GM18507 (cell line): ENCODE measurements around the gene RNF157.

Source experiments
- DNase-seq: peaks from one replicate; pipeline ENCODE4 v3.0.0; 2011; ENCODE audit warnings: low read depth; ENCODE audit not compliant: insufficient read length; ENCODE audit errors: extremely low spot score
- FAIRE-seq: peaks from 2 replicates; lab custom pipeline; 2011; peaks lifted over from hg19 to GRCh38; lab: Jason Lieb, UNC

The RNF157 gene

DNA sequence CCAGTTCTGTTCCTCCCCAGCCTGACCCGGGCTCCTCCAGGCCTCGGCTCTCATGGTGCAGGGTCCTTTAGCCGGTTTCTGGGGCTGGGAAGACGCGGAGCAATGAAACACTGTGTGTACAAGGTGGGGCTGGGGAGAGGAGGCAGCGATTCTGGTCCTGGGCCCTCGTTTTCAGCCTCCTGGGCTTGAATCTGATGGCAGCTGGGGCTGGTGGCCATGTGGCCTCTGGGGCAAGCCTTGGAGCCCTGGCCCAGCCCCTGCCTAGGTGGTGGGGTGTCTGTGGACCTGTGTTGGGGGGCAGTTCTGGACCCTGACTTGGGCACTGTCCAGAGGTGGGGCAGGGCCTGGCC lies 103.3 kb downstream of the RNF157 start:
- FAIRE-seq (no peak), DNase-seq (no peak)

DNA sequence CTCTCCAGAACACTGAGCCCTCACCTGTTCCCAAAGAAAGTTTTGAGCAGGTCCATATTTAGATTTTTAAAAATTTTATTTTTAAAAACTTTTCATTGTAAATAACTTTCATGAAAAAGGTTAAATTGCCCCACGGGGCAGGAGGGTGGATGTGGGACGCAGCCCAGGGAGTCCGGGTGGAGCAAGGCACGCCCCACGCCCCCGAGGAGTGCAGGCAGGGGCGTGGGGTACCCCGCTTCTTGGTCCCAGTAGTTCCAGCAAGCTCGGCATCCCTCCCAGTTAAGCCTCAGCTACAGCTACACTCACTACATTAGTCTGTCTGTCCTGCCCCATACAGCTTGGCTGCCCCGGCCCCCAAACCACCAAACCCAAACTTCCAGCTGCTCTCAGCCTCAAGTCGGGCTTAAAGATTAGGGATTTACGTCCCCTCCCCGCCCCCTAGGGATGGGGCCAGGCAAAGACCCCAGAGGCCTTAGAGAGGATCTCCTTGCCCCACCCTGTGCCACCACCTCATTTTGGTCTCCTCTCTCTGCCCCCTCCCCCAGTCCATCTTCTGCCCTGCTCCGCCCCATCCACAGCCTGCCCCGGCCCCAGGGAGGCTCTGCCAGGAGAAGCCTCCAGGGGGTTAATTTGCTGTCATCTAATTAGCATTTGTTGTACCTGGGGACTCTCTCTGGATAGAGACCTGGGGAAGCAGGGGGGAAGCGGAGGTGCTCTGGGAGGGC lies 103.9 kb downstream of the RNF157 start:
- no peak for DNase-seq
- no peak for FAIRE-seq

DNA sequence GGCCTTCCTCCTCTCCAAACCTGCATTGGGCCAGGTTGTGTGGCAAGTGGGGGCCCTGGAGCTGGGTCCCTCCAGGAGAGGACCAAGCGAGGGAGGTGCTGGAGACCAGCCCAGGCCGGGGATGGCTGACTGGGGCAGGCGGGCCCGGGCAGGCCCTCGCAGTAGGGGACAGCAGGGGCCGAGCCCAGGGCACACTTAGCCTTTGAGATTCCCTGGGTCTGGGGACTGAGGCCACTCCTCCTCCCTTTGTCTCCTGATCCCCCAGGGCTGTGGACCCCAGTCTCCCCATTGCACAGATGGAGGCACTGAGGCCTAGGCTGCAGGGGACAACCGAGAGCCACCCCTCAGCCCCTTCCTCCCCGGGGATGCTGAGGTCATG lies 104.5 kb downstream of the RNF157 start:
- no peak for FAIRE-seq

DNA sequence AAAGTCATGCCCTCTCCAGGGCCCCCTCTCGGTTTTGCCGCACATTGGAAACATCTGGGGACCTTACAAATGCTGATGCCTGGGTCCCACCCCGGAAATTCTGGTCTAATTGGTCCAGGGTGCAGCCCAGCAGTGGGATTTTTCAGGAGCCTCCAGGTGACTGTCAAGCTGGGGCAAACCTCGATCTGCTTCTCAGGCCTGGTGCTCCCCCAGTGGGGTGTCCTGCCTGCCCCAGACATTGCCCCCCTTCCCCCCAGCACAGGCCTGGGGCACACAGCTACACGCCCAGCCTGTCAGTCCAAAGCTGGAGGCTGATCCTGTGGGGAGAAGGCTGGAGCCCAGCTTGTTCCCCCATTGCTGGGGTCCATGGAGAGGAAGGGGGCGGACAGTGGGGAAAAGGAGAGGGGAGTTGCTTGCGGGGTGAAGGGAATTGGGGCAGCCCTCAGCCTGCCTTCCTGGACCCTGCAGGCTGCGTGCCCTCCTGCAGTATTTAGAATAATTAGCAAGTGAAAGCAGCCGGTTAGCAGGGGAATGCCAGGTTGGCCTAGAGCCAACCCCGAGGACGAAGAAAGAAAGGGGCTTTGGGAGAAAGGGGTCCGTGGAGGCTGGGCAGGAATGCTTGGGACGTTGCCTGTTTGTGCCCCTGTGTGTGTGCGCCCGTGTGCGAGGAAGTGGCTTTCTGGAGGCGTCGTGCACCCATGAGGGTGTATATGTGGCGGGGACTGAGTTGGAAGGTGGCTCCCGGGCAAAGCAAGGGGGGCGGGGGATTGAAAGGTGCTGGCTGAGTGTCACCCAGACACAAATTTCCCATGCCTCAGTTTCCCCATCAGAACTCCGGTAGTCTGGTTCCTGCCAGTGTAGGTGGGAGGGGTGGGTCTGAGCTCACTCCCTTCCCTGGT lies 105.1 kb downstream of the RNF157 start:
- DNase-seq: no peak
- no peak for FAIRE-seq

More for the DNA sequence above, 104.5 kb downstream of the RNF157 start:
- DNase-seq: no peak

DNA sequence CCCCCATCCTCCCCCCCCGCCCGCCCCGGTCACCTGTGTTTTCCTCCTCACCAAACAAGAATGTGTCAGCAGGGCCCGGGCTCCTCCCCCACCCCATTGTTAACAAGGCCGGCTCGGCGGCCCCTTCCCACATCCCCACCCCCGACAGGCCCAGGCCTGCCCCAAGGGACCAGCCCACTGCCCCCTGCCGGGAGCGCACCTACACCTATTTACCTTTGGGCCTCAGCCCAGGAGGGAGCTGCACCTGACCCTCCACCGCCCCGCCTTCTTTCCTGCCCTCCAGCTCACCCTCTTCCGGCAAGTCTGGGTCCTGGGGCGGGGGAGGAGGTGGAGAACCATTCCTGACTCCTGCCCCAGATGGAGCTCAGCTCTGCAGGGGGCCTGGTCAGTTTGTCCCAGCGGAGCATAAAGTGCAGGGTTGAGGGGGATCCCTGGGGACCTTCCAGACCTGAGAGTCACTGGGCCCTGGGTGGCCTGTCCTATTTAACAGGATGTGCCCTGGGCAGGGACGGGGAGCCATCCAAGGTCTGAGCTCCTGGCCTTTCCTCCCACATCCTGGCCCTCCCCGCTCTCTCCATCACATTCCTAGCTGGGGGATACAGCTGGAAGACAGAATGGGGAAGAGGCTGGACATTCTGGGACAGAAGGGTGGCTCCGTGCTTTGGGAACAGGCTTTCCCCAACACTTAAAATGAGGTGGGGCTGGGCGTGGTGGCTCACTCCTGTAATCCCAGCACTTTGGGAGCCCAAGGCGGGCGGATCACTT lies 107.5 kb downstream of the RNF157 start:
- FAIRE-seq: no peak
- no peak for DNase-seq

DNA sequence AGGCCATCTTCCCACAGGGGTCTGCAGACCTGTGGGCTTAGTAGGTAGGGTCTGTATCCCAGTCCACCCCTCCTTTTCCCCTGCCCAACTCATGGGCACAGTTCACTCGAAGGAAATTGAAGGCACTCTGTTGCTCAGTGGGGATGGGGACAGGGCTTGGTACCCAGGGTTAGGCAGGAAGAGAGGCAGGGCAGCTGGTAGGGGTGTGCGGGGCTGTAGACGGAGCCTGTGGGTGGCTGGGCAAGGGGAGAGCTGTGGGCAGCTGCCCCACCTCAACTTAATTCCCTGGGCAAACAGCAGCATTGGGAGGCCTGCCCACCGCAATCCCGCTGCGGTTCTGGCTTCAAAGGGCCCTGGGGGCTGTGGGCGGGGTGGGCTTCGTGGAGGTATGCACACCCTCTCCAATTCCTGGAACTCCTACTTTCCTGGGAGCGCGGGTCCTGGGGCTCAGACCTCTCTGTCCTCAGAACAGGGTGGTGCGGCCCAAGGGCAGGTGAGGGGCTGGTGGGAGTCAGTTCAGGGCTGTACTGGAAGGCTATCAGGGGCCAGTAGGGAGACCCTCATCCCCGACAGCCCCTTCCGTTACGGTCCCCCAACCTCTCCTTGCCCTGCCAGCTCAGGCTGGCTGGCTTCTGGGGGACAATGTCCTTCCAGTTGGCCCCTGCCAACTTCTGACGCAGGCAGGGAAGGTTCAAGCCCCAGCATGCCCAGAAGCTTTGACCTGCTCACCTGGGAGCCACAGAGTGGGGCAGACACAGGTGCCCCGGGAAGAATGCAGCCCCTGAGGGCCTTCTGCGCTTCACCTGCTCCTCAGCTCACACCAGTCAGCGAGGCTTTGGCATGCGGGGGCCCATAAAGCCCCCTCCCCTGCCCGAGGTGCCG lies 108.4 kb downstream of the RNF157 start:
- no peak for DNase-seq
- FAIRE-seq: no peak

DNA sequence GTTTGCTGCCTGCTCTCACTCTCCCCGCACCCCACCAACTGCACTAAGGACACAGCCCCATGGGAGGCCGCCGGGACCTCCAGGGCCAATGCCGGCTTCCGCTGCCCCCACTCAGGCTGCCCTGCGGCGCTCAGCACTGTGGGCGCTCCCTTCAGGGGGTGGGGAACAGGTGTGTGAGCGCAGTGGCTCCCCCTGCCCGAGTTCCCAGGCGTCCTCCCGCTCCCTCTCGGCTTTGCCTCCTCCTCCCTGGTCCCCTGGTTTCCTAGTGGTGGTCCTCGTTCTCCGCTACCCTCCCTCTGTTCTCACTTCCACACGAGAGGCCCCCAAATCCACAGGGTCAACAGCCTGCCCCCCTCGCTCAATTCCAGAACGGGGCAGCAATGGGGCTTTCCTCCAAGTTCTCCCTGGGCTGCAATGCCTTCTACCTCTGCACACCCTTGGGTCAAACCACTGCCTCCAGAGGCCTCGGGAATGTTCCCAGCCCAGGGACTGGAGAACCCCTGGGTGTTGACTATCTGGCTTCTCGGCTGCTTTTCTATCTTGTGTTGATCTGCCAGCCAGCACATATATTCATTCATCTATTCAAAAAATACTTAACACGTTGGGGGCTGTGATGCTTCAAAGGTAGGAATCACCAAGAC lies 109.1 kb downstream of the RNF157 start:
- DNase-seq: no peak
- FAIRE-seq: no peak

DNA sequence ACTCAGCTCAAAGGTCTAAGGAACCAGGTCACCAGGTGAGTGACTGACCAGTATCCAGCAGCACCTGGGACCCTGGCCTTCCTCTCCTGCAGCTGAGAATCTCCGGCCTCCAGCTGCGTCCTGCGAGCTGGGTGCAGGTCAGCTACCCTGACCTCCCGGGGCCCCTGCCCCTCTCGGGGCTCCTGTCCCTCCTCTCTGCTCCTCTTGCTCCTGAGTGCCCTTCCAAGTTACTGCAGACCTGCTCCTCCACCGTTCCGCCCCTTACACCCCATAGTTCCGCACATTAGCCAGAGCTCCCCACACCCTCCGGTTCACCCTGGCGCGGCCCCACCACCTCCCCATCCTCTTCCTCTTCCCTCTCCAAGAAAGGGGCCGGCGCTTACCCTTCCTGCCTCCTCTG lies 109.8 kb downstream of the RNF157 start:
- FAIRE-seq: no peak

DNA sequence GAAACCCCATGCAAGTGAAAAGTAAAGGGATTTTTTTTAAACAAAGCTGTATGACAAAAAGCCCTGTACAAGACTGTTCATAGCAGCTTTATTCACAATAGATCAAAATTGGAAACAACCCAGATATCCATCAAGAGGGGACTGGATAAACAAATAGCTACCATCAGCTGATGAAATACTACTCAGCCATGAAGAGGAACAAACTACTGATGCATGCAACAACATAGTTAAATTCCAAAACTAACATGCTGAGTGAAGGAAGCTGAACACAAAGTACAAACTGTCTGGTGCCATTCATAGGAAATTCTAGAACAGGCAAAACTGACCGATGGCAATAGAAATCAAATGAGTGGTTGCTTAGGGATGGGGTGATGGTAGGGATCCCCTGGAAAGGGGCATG lies 114.4 kb downstream of the RNF157 start:
- FAIRE-seq (no peak), DNase-seq (no peak)

More for the DNA sequence above, 109.8 kb downstream of the RNF157 start:
- DNase-seq: no peak

DNA sequence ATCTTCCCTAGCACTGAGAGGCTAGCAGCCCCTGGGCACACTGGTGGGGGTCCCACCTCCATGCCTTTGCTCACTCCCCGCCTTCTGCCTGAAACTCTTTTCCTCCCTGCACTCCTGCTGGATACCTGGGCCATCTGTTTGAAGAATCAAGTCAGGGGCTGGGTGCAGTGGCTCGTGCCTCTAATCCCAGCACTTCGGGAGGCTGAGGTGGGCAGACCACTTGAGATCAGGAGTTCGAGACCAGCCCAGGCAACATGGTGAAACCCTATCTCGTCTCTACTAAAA lies 115.0 kb downstream of the RNF157 start:
- FAIRE-seq (no peak), DNase-seq (no peak)

DNA sequence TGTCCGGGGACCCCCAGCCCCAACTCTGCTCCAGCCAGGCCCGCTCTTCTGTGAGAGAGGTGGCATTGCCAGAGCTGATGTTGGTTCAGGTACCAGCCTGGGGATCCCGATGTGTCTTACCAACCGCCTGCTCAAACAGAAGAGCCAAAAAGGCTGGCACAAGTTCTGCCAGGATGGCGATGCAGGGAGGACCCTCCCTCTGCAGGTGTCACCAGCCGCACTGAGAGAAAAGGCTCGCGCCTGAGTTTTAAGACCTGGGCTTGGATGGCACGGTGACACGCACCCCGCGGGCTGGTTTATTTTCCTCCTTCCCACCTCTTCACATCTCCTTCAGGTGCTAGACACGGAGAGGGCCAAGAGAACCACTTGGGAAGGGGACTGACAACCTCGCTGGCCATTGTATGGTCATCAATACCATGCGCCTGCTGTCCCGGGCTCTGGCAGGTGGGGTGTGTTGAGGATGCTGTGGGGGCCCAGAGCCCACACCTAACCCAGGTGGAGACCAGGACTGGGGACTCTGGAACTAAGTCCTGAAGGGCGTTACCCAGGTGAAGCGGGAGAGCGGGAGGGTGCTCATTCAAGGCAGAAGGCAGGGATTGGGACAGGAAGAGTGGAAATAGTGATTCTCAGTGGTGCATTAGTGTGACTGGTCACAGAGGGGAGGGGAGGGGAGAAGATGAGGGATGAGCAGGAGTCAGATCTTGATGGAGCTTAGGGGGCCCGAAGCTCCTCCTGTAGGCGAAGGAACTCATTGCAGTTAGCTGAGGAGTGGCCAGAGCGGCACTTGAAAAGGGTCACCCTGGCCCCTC lies 115.5 kb downstream of the RNF157 start:
- no peak for DNase-seq
- FAIRE-seq: no peak

DNA sequence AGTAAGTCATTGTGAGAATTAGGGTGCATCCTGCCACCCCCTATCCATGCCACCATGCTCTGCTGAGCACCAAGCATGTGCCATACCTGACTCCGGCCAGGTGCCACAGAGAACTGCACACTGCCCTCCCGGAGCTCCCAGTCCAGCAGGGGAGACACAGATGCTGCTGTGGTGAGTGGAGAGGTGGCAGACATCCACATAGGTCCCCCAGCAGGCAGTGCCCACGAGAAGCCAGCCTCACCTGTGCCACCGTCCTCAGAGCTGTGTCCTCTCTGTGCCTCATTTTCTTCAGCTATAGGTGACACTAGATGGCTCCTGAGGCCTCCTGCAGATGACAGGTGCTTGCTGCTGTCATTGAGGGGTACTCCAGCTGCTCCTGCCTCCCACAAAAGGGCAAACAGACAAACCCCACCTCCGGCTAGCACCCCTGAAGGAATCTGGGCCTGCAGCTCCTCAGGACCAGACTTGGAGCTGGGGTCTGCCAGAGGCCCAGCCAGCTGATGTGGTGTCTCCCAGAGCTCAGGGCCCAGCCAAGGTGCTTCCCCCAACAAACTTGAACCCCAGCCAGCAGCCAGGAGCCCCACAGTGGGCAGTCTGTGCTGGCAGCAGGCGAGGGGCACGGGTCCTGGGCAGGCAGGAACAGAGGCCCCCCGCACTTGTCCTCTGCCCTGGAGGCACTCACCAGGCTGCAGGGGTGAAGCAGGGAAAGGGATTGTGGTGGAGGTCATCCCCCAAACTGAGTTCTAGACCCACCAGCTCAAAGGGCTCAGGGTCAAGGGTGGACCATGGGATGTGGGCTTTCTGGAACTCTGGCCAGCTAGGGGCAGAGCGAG lies 116.3 kb downstream of the RNF157 start:
- FAIRE-seq (no peak), DNase-seq (no peak)

DNA sequence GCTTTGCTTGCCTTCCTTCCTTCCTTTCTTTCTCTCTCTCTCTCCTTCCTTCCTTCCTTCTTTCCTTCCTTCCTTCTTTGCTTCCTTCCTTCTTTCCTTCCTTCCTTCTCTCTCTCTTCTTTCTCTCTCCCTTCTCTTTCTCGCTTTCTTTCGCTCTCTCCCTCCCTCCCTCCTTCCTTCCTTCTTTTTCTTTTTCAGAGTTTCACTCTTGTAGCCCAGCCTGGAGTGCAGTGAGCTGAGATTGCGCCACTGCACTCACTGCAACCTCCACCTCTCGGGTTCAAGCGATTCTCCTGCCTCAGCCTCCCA lies 117.1 kb downstream of the RNF157 start:
- no peak for FAIRE-seq
- DNase-seq: no peak

DNA sequence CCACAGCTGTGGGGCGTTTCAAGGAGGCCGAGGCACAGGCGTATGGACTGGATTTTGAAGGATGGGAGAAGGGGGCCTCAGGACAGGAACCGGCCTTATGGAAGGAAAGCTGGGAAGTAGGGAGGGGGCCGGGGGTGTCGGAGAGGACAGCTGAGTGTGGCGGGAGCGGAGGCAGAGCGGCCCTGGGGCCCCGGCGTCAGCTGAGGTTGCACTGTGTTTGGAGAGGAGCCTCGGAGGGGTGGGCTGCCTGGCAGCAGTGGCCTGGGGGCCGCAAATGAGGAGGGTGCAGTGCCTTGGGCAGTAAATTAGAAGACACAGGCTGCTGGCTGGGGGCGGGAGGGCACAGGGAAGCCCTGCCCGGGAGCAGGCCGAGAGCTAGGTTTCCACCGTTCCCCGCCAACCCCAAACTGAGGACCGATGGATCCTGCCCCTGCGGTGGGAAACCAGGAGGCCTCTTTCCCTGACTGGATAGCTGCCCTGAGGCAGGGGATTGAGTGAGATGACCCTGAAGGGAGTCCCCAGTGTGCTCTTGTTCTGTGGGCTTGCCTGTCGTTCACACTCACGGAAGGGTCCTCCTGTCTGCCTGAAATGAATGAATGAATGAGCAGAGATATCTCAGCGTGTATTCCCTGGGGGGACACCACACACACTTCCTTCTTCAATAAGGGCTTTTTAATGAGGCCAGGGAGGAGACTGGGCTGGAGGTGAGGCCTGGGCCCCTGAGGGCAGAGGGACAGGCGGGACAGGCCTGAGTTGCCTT lies 117.7 kb downstream of the RNF157 start:
- FAIRE-seq (no peak), DNase-seq (no peak)

DNA sequence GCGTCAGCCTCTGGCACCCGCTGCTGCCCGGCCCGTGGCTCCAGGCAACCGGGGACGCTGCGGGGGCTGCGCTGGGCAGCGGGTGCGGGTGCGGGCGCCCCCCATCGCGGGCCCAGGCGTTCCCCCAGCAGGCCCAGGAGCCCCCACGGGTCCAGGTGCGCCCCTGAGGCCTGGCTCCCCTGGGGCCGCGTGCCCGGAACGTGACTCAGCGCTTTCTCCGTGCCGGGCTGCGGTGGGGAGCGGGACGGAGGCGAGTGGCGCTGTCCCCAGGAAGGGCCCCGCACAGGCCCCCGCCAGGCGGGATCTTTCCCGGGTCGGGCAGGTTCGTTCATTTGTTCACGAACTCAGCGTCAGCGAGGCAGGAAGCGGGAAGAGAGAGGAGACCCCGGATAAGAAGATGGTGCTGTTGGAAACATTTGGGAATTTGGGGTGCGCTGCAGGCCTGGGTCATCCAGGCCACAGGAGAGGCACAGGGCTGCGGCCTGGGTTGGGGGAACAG lies 118.3 kb downstream of the RNF157 start:
- DNase-seq (no peak), FAIRE-seq (no peak)

DNA sequence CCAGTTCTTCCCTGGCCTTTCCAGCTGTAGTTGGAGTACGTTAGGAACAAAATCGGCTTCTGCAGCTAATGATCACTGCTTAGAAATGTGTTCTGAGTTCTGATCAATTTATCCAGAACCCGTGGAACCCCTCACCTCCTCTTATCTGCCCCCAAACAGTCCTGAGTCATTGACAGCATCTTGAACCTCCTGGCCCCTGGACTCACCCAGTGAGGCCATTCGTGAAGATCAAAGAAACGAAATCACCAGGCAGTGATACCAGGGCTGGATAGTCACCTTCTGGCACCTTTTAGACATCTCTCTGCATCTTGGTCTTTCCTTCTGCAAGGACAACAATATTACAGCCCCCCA lies 119.7 kb downstream of the RNF157 start:
- no peak for FAIRE-seq
- DNase-seq: no peak
